HFFc6 (cell line): ENCODE data around the gene LRRK1. TPM values are rescaled to one million over a fixed set of nuclear protein-coding genes. Genes with fewer than 3 reads are reported as not detected.

Experiments
- DNase-seq: peaks from one replicate; pipeline ENCODE4 v3.0.0-alpha.2; 2018
- H3K27ac Mint-ChIP-seq: 2 replicates; pipeline ENCODE4 v1.8.0; 2020; ENCODE audit warnings: mild to moderate bottlenecking, mixed read lengths
- H3K27me3 Mint-ChIP-seq: 2 replicates; pipeline ENCODE4 v1.8.0; 2021; ENCODE audit warnings: mild to moderate bottlenecking, moderate library complexity, mixed read lengths; ENCODE audit not compliant: insufficient read depth
- H3K36me3 Mint-ChIP-seq: 2 replicates; pipeline ENCODE4 v1.8.0; 2021; ENCODE audit warnings: low read depth, mixed read lengths
- H3K4me1 Mint-ChIP-seq: 2 replicates; pipeline ENCODE4 v1.8.0; 2020; ENCODE audit warnings: low read depth, mixed read lengths
- H3K4me3 Mint-ChIP-seq: 2 replicates; pipeline ENCODE4 v1.8.0; 2020; ENCODE audit warnings: mild to moderate bottlenecking, moderate library complexity, mixed read lengths
- H3K9me3 Mint-ChIP-seq: 2 replicates; pipeline ENCODE4 v1.8.0; 2020; ENCODE audit warnings: mild to moderate bottlenecking, mixed read lengths
- CTCF ChIP-seq: fragments of 200-600 bp; sonication (generic); IDR thresholded peaks from 2 replicates; pipeline ENCODE4 v1.5.0; 2021; ENCODE audit warnings: antibody characterized with exemption, mild to moderate bottlenecking
- total RNA-seq, 6 experiments: library from RNA; stranded (reverse); fragmentation: NEBNext Ultra II Directional; extraction: Animal tissue kit (Norgen Biotek cat#: 25700); gene quantifications; 2 replicates in 1 of 6; 3 replicates in 5 of 6; pipeline ENCODE4 v1.2.3, GENCODE V29; 2021

LRRK1 gene
- total RNA-seq, 6 experiments from 2014 or later: 11.4 to 14.8 (median 13.5) TPM

DNA sequence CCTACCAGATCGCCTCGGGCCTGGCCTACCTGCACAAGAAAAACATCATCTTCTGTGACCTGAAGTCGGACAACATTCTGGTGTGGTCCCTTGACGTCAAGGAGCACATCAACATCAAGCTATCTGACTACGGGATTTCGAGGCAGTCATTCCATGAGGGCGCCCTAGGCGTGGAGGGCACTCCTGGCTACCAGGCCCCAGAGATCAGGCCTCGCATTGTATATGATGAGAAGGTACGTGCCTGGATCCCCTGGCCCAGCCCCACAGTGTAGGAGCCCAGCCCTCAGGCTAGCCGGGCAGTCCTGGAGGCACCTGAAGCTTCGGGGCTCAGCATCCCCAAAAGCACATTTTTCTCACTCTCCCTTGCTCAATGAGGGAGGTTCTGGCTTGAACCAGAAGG lies 135.8 kb downstream of the LRRK1 start:
- Mint-ChIP-seq H3K4me3 (no peak overlapping the region), H3K27me3 (peaks cover 1% of the 10 kb centered on the region; the same call in 1 of the 2 replicates), H3K9me3 (no peaks in the 10 kb centered on the region), H3K4me1 (no peaks in the 10 kb centered on the region), H3K27ac (no peak overlapping the region), H3K36me3 (peaks cover 23% of the 10 kb centered on the region)
- DNase-seq: no peak
- no peak for TF ChIP-seq CTCF

- DNase-seq: no peak
- Mint-ChIP-seq H3K4me1 (no peaks in the 10 kb centered on the region), H3K36me3 (peaks cover 26% of the 10 kb centered on the region), H3K27ac (no peak overlapping the region), H3K27me3 (peaks cover 1% of the 10 kb centered on the region; the same call in 1 of the 2 replicates), H3K9me3 (no peaks in the 10 kb centered on the region), H3K4me3 (no peak overlapping the region)
- no peak for TF ChIP-seq CTCF
These were observed 136.3 kb downstream of the LRRK1 start for GRCh38 chr15:101055411-101055810.

DNA sequence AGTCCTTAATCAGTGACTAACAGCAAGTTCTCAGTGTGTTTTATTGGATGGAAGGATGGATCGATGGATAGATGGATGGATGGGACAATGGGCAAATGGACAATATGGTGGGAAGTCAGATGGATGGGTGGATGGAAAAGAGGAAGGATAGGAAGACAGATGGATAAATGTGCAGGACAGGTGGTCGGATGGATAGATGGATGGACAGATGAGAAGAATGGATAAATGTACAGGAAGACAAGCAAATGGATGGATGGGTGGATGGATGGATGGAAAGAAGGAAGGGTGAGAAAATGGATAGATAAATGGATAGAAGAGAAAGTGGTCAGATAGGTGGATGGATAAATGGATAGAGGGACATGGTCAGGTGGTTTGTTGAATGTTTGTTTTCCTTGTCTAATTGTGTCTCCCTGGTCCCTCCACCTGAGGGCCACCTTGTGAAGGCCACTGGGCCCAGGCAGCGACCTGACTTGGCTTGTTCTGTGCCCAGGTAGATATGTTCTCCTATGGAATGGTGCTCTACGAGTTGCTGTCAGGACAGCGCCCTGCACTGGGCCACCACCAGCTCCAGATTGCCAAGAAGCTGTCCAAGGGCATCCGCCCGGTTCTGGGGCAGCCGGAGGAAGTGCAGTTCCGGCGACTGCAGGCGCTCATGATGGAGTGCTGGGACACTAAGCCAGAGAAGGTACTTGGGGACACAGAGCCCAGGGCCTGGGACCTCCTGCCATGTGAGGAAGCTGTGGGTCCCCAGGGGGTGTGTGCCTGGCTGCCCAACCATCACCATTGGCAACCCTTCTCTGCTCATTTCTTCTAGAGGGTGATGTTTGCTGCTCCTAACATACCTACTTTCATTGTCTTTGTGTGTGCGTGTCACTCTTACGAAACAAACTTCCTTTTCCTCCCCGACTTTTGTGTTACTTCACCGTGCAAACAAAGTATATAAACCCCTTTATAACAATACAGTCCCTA lies 137.5 kb downstream of the LRRK1 start:
- no peak for DNase-seq
- peaks cover 26% of the 10 kb centered on the region for H3K36me3 Mint-ChIP-seq
- TF ChIP-seq CTCF: no peak
- H3K9me3 Mint-ChIP-seq: no peaks in the 10 kb centered on the region
- no peak overlapping the region for H3K4me3 Mint-ChIP-seq
- H3K27me3 Mint-ChIP-seq: peaks cover 1% of the 10 kb centered on the region; the same call in 1 of the 2 replicates
- H3K27ac Mint-ChIP-seq: no peak overlapping the region
- H3K4me1 Mint-ChIP-seq: no peaks in the 10 kb centered on the region

- Mint-ChIP-seq H3K27me3 (peaks cover 1% of the 10 kb centered on the region; the same call in 1 of the 2 replicates), H3K27ac (no peak overlapping the region), H3K4me3 (no peak overlapping the region), H3K36me3 (peaks cover 26% of the 10 kb centered on the region), H3K9me3 (no peaks in the 10 kb centered on the region), H3K4me1 (no peaks in the 10 kb centered on the region)
- no peak for TF ChIP-seq CTCF
- no peak for DNase-seq
These were observed 138.8 kb downstream of the LRRK1 start for GRCh38 chr15:101057841-101058407.

DNA sequence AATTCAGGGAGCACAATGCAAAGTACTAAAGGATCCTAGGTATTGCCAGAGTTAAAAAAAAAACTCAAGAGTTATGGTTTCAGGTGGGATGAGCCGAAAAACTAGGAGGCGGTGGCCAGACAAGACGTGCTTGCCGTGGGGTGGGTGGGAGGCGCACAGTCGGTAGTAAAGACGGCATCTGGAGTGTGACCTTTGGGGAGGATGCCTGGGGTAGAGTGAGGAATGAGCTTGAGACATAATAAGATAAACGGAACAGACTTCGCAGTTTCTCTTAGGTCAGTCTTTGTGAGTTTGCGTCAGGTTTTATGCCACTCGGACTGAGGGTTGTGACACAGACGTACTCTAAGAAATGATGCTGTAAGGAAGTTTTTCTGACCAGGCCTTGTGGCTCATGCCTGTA lies 139.6 kb downstream of the LRRK1 start:
- Mint-ChIP-seq H3K27me3 (peaks cover 1% of the 10 kb centered on the region; the same call in 1 of the 2 replicates), H3K36me3 (peaks cover 26% of the 10 kb centered on the region), H3K4me3 (no peak overlapping the region), H3K27ac (no peak overlapping the region), H3K4me1 (no peaks in the 10 kb centered on the region), H3K9me3 (no peaks in the 10 kb centered on the region)
- DNase-seq: no peak
- no peak for TF ChIP-seq CTCF
